HEK293 (cell line): ENCODE measurements around the gene GLTPD2.

Source experiments
- BCL11A ChIP-seq: fragments of 450-650 bp; formaldehyde crosslinking; IDR thresholded peaks from 2 replicates; pipeline ENCODE4 v1.5.1; 2016; ENCODE audit warnings: low read depth, missing biosample characterization, missing genetic modification characterization
- GLIS1 ChIP-seq: fragments of 450-650 bp; formaldehyde crosslinking; IDR thresholded peaks from 2 replicates; pipeline ENCODE4 v1.5.1; 2016; ENCODE audit warnings: missing biosample characterization, missing genetic modification characterization
- HOXD13 ChIP-seq: sonication (generic); formaldehyde crosslinking; IDR thresholded peaks from 2 replicates; pipeline ENCODE4 v1.8.0; 2022; ENCODE audit warnings: missing genetic modification reagents, borderline replicate concordance
- REPIN1 ChIP-seq: fragments of 450-650 bp; formaldehyde crosslinking; IDR thresholded peaks from 2 replicates; pipeline ENCODE4 v1.5.1; 2017; ENCODE audit warnings: missing biosample characterization, missing genetic modification characterization, low read depth
- REST ChIP-seq: fragments of 450-650 bp; formaldehyde crosslinking; IDR thresholded peaks from 2 replicates; pipeline ENCODE4 v1.5.1; 2016; ENCODE audit warnings: missing biosample characterization, missing genetic modification characterization
- ZBTB17 ChIP-seq: fragments of 450-650 bp; formaldehyde crosslinking; IDR thresholded peaks from 2 replicates; pipeline ENCODE4 v1.5.1; 2016; ENCODE audit warnings: missing biosample characterization, missing genetic modification characterization
- ZBTB20 ChIP-seq: fragments of 450-650 bp; formaldehyde crosslinking; IDR thresholded peaks from 2 replicates; pipeline ENCODE4 v1.5.1; 2016; ENCODE audit warnings: missing biosample characterization, missing genetic modification characterization
- ZBTB6 ChIP-seq: fragments of 450-650 bp; formaldehyde crosslinking; IDR thresholded peaks from 2 replicates; pipeline ENCODE4 v1.5.1; 2017; ENCODE audit warnings: missing biosample characterization, missing genetic modification characterization
- ZBTB7A ChIP-seq: fragments of 450-650 bp; formaldehyde crosslinking; IDR thresholded peaks from 2 replicates; pipeline ENCODE4 v1.5.1; 2016; ENCODE audit warnings: low read depth, missing biosample characterization, missing genetic modification characterization
- ZFP41 ChIP-seq: fragments of 450-650 bp; formaldehyde crosslinking; IDR thresholded peaks from 2 replicates; pipeline ENCODE4 v1.5.1; 2016; ENCODE audit warnings: missing biosample characterization, missing genetic modification characterization, borderline replicate concordance
- ZFP69B ChIP-seq: fragments of 450-650 bp; formaldehyde crosslinking; IDR thresholded peaks from 2 replicates; pipeline ENCODE4 v1.5.1; 2016; ENCODE audit warnings: missing biosample characterization, missing genetic modification characterization
- ZNF112 ChIP-seq: fragments of 450-650 bp; formaldehyde crosslinking; IDR thresholded peaks from 2 replicates; pipeline ENCODE4 v1.5.0; 2017; ENCODE audit warnings: missing biosample characterization, missing genetic modification characterization
- ZNF133 ChIP-seq: fragments of 450-650 bp; formaldehyde crosslinking; IDR thresholded peaks from 2 replicates; pipeline ENCODE4 v1.5.1; 2016; ENCODE audit warnings: missing biosample characterization, missing genetic modification characterization
- ZNF138 ChIP-seq: fragments of 450-650 bp; formaldehyde crosslinking; IDR thresholded peaks from 2 replicates; pipeline ENCODE4 v1.5.1; 2016; ENCODE audit warnings: missing biosample characterization, missing genetic modification characterization, borderline replicate concordance
- ZNF140 ChIP-seq: fragments of 450-650 bp; formaldehyde crosslinking; IDR thresholded peaks from 2 replicates; pipeline ENCODE4 v1.5.1; 2016; ENCODE audit warnings: missing biosample characterization, missing genetic modification characterization
- ZNF146 ChIP-seq: fragments of 450-650 bp; formaldehyde crosslinking; IDR thresholded peaks from 2 replicates; pipeline ENCODE4 v1.5.1; 2016; ENCODE audit warnings: missing biosample characterization, missing genetic modification characterization
- ZNF239 ChIP-seq: fragments of 450-650 bp; formaldehyde crosslinking; IDR thresholded peaks from 2 replicates; pipeline ENCODE4 v1.5.1; 2016; ENCODE audit warnings: missing biosample characterization, missing genetic modification characterization
- ZNF248 ChIP-seq: fragments of 450-650 bp; formaldehyde crosslinking; IDR thresholded peaks from 2 replicates; pipeline ENCODE4 v1.5.1; 2017; ENCODE audit warnings: missing biosample characterization, missing genetic modification characterization
- ZNF335 ChIP-seq: fragments of 450-650 bp; formaldehyde crosslinking; conservative IDR thresholded peaks from 2 replicates; pipeline ENCODE4 v1.5.1; 2016; ENCODE audit warnings: missing biosample characterization, missing genetic modification characterization
- ZNF354C ChIP-seq: fragments of 450-650 bp; formaldehyde crosslinking; IDR thresholded peaks from 2 replicates; pipeline ENCODE4 v1.5.1; 2016; ENCODE audit warnings: missing biosample characterization, missing genetic modification characterization, low read depth, borderline replicate concordance
- ZNF473 ChIP-seq: fragments of 450-650 bp; formaldehyde crosslinking; IDR thresholded peaks from 2 replicates; pipeline ENCODE4 v1.5.1; 2017; ENCODE audit warnings: missing biosample characterization, missing genetic modification characterization
- ZNF518A ChIP-seq: fragments of 450-650 bp; formaldehyde crosslinking; conservative IDR thresholded peaks from 2 replicates; pipeline ENCODE4 v1.5.1; 2016; ENCODE audit warnings: low read depth, missing biosample characterization, missing genetic modification characterization
- ZNF580 ChIP-seq: fragments of 450-650 bp; formaldehyde crosslinking; IDR thresholded peaks from 2 replicates; pipeline ENCODE4 v1.5.1; 2016; ENCODE audit warnings: missing biosample characterization, missing genetic modification characterization
- ZNF585B ChIP-seq: fragments of 450-650 bp; formaldehyde crosslinking; IDR thresholded peaks from 2 replicates; pipeline ENCODE4 v1.5.1; 2016; ENCODE audit warnings: missing biosample characterization, missing genetic modification characterization
- ZNF658 ChIP-seq: fragments of 450-650 bp; formaldehyde crosslinking; IDR thresholded peaks from 2 replicates; pipeline ENCODE4; 2016; ENCODE audit warnings: missing biosample characterization, missing genetic modification characterization
- ZNF670 ChIP-seq: fragments of 450-650 bp; formaldehyde crosslinking; IDR thresholded peaks from 2 replicates; pipeline ENCODE4 v1.5.1; 2016; ENCODE audit warnings: missing biosample characterization, missing genetic modification characterization, low read depth
- ZNF704 ChIP-seq: fragments of 450-650 bp; formaldehyde crosslinking; IDR thresholded peaks from 2 replicates; pipeline ENCODE4 v1.5.1; 2016; ENCODE audit warnings: missing biosample characterization, missing genetic modification characterization
- ZNF792 ChIP-seq: fragments of 450-650 bp; formaldehyde crosslinking; IDR thresholded peaks from 2 replicates; pipeline ENCODE4 v1.5.1; 2016; ENCODE audit warnings: missing biosample characterization, missing genetic modification characterization
- ZNF837 ChIP-seq: fragments of 450-650 bp; formaldehyde crosslinking; IDR thresholded peaks from 2 replicates; pipeline ENCODE4 v1.5.1; 2016; ENCODE audit warnings: missing biosample characterization, missing genetic modification characterization
- ZSCAN4 ChIP-seq: fragments of 450-650 bp; formaldehyde crosslinking; IDR thresholded peaks from 2 replicates; pipeline ENCODE4 v1.5.1; 2017; ENCODE audit warnings: missing biosample characterization, missing genetic modification characterization

Gene GLTPD2

GRCh38 chr17:4742629-4743028 lies 46.1 kb upstream of the GLTPD2 start (continued):
- TF ChIP-seq ZNF473 (tag by site-specific recombination): no peak
- no peak for TF ChIP-seq ZNF704
- no peak for TF ChIP-seq ZNF670 (tag by site-specific recombination)
- no peak for TF ChIP-seq ZNF133 (tag by site-specific recombination)
- TF ChIP-seq ZNF138: no peak
- no peak for TF ChIP-seq ZNF112
- TF ChIP-seq HOXD13 (CRISPR knock-in tag): no peak
- TF ChIP-seq BCL11A (tag by site-specific recombination): no peak
- no peak for TF ChIP-seq ZNF837 (tag by site-specific recombination)
- no peak for TF ChIP-seq ZNF140 (tag by site-specific recombination)
- TF ChIP-seq GLIS1 (tag by site-specific recombination): no peak; the same call in 1 of the 2 replicates
- peak; percentile 50; the same call in 1 of the 2 replicates for TF ChIP-seq ZBTB17 (tag by site-specific recombination)
- no peak for TF ChIP-seq ZNF585B (tag by site-specific recombination)
- TF ChIP-seq ZNF335 (tag by site-specific recombination): peak; percentile 62
- 0 out of 2 replicates have a peak, but pooled peaks have one; percentile 39 for TF ChIP-seq ZBTB20 (tag by site-specific recombination)
- TF ChIP-seq ZFP41: no peak
- no peak for TF ChIP-seq ZFP69B (tag by site-specific recombination)
- no peak for TF ChIP-seq ZNF354C (tag by site-specific recombination)
- no peak for TF ChIP-seq REST (tag by site-specific recombination)
- no peak for TF ChIP-seq ZNF518A (tag by site-specific recombination)
- TF ChIP-seq ZBTB7A: no peak
- no peak for TF ChIP-seq ZNF792 (tag by site-specific recombination)
- no peak for TF ChIP-seq ZNF239 (tag by site-specific recombination)
- TF ChIP-seq ZNF146 (tag by site-specific recombination): no peak
- TF ChIP-seq ZBTB6 (tag by site-specific recombination): no peak; the same call in 1 of the 2 replicates
- TF ChIP-seq ZNF658 (tag by site-specific recombination): no peak
- TF ChIP-seq ZNF248: no peak
- TF ChIP-seq ZSCAN4 (tag by site-specific recombination): no peak
- TF ChIP-seq ZNF580 (tag by site-specific recombination): no peak
- no peak for TF ChIP-seq REPIN1 (tag by site-specific recombination)
